HG02678 (cell line): ENCODE data around the gene TERT.

Experiments used
- ATAC-seq: cut with Tn5 transposase; IDR thresholded peaks from one replicate; pipeline ENCODE4 v1.9.1; 2021; ENCODE audit warnings: mild to moderate bottlenecking, moderate library complexity; ENCODE audit not compliant: unreplicated experiment

TERT gene

DNA sequence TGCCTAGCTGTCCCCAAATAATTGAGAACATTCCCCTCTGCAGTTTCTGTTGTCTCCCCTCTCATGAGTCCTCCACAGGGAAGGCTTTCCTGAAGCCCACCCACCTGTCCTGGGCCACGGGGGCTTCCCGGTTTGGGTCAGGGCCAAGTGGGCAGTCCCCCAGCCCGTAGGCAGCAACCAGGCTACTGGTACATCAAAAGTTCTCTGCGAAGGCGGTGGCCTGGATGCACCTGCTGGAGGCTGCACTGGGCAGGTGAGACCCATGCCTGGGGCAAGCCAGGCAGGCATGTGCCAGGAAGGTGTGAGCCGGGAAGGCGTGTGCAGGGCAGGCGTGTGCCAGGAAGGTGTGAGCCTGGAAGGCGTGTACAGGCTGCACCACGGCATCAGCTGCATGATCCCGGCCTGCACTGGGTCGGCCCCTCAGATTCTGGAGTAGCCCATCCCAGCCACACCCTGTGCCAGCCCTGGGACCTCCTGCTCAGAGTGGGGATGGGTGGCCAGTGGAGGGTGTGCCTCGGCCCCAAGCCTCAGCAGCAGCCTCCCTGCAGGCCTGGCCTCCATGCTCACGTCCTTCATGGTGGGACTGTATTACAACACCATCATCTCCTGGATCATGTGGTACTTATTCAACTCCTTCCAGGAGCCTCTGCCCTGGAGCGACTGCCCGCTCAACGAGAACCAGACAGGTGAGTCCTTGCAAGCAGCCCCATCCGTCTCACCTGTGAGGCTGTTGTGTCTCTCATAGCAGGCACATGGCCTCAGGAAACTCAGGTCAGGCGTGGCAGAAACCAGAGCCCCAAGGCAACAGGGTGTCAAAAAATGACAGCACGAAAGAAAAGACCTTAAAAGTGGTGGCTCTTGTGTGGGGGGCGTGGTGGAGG lies 84.7 kb downstream of the TERT start:
- no peak for ATAC-seq

GRCh38 chr5:1209489-1209852 lies 85.4 kb downstream of the TERT start:
- ATAC-seq: no peak

- no peak for ATAC-seq
Observed at GRCh38 chr5:1208743-1209488, 86.0 kb downstream of the TERT start.

DNA sequence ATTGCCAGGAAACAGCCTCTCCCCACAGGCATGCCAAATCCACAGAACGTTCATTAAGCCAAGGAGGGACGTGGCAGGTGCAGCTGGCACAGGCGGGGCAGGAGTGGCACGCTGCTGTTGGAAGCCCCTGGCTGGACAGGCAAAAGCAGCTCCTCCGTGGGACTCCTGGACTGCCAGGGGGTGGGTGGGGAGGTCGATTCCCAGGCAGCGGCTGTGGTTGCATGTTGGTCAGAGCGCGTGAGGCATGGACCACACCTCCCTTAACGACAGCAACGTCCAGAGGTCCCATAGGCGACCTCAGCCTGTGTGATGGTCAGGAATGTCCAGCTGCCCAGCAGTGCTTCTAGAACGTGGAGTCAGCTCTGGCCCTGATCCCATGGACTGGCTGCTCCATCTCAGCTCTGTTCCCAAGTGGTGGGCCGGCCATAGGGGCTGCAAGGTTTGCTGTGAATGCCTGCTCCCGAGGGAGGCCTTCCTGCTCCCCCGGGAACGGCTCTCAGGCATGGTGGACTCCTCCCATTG lies 86.6 kb downstream of the TERT start:
- ATAC-seq: no peak

GRCh38 chr5:1207555-1207954 lies 87.3 kb downstream of the TERT start:
- ATAC-seq: no peak

GRCh38 chr5:1206521-1207412 lies 88.1 kb downstream of the TERT start:
- ATAC-seq: no peak

DNA sequence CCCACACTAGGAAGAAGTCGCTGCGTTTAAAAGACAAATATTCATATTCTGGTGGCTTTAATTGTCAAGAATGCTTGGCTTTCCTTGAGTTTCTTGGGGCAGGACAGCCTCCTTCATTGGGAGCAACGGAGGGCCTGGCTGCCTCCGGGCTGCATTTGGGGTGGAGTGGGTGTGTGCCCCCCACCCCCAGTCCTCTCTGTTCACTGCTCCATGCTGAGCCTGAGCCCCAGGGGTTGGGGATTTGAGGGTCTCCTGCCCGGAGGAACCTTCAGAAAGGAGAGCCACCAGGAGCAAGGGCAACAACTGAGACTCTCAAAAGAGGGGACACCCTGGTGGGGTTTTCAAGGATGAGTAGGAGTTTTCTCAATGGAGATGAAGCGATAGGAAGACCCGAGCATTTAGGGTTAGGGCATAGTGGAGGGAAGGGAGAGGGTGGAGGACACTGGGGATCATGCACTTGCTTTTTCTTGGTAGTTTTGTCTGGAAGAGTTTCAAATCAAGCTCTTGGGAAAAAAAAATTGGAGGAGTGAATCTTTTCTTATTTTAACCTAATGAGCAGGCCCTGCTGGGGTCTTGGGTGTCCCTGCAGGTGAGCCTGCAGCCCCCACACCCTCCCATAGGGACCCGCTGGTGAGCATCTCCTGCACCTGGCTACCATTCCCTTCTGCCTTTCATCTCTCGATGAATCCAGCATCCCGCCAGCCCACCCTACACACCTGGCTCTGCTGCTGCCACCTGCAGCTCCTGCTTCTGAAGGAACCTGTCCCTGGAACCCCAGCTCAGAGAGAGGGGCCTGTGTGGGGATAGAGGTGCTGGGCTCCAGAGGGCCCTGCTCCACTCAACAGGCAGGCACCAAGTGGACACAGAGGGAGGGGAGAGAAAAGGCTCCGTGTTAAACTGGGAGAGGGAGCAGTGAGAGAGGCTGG lies 89.3 kb downstream of the TERT start:
- ATAC-seq: no peak

DNA sequence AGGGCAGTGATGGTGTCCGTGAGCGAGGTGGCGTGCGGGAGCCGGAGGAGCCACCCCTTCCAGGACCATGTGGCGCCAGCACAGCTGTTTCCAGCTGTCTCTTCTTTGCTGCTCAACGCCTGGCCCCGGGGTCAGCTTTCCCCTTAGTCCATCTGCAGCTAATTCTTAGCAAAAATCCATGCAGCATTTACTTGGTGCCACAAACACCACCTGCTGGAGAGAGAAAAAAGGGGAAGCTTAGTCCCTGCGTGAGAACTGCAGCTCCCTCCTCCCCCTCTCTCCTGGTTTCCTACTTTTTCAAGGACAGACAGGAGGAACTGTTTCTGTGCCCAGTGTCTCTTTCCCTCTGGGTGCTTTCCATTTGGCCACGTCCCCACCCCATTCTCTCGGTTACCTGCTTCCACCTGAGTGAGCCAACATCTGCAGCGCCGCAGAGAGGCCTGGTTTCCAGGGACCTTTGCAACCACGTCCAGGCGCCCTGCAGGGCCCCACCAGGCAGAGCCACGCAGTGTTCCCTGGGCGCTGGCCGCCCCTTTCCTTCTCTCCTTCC lies 90.1 kb downstream of the TERT start:
- ATAC-seq: no peak

DNA sequence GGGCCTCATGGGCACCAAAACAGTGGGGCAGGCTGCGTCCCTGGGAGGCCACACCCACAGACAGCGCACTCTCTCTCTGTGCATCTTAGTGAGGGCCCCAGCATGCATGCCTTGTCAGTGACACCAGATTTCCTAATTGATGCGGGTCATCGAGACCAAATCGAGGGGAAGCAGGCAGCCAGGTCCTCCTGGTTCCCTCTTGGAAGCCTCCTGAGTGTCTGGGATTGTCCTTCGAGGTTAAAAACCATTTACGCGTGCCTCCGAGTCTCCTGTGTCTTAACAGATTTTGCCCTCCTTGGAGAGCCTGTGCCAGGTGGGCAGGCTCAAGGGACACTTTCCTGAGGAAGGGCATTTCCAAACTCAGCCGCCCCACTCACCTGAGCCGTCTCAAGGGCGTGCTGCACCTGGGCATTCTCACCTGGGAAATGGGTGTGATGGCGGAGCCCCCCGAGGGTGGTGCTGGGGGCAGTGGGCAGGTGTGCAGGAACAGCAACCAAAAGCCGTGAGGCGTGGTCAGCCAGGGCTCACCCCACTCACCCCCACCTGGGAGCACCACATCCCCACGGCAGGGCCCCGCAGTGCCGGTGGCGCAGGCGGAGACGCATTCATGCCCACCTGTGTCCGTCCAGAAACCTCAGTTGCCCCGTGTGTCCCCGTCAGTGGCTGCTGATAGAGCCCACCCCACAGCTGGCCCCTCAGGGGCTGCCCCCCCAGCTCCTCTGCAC lies 90.7 kb downstream of the TERT start:
- ATAC-seq: no peak

- no peak for ATAC-seq
Observed at GRCh38 chr5:1203311-1203967, 91.4 kb downstream of the TERT start.
